ENCODE data around the gene ZNF581.

- TF ChIP-seq POLR2A (IDR thresholded peaks at IDR 0.05) = no peak
- TF ChIP-seq, protein P1, sequence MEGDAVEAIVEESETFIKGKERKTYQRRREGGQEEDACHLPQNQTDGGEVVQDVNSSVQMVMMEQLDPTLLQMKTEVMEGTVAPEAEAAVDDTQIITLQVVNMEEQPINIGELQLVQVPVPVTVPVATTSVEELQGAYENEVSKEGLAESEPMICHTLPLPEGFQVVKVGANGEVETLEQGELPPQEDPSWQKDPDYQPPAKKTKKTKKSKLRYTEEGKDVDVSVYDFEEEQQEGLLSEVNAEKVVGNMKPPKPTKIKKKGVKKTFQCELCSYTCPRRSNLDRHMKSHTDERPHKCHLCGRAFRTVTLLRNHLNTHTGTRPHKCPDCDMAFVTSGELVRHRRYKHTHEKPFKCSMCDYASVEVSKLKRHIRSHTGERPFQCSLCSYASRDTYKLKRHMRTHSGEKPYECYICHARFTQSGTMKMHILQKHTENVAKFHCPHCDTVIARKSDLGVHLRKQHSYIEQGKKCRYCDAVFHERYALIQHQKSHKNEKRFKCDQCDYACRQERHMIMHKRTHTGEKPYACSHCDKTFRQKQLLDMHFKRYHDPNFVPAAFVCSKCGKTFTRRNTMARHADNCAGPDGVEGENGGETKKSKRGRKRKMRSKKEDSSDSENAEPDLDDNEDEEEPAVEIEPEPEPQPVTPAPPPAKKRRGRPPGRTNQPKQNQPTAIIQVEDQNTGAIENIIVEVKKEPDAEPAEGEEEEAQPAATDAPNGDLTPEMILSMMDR (IDR thresholded peaks at IDR 0.05 in 4 of 5, conservative IDR thresholded peaks at IDR 0.05 in 1 of 5) = no peak
Observed at GRCh38 chr19:55621205-55621672, 22.2 kb upstream of the ZNF581 start.

Measured in gastrocnemius medialis (tissue), 4 donors.